ENCODE data around the gene HPF1. TPM values are rescaled to one million over a fixed set of nuclear protein-coding genes. Genes with fewer than 3 reads are reported as not detected.

HPF1 gene
- total and polyA plus RNA-seq, 2 of the 8 experiments (the other 6 are each of a cell fraction or from before 2014, with no cell fraction given): 14.1 to 32.5 TPM

DNA sequence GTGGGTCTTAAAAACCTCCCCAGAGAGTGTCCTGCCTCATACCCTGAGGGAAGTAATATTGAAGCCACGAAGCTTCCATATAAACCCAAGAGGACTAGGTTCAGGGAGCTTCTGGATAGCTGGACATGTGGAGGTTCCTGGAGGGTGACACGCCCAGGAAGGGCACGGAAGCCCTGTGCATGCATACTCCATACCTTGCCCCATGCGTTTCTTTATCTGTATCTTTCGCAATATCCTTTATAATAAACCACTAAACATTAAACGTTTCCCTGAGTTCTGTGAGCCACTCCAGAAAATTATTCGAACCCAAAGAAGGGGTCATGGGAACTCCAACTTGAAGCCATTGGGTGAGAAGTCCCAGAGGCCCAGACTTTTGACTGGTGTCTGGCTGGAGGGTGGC lies 45.7 kb upstream of the HPF1 start (continued):
- TF ChIP-seq, protein P1, sequence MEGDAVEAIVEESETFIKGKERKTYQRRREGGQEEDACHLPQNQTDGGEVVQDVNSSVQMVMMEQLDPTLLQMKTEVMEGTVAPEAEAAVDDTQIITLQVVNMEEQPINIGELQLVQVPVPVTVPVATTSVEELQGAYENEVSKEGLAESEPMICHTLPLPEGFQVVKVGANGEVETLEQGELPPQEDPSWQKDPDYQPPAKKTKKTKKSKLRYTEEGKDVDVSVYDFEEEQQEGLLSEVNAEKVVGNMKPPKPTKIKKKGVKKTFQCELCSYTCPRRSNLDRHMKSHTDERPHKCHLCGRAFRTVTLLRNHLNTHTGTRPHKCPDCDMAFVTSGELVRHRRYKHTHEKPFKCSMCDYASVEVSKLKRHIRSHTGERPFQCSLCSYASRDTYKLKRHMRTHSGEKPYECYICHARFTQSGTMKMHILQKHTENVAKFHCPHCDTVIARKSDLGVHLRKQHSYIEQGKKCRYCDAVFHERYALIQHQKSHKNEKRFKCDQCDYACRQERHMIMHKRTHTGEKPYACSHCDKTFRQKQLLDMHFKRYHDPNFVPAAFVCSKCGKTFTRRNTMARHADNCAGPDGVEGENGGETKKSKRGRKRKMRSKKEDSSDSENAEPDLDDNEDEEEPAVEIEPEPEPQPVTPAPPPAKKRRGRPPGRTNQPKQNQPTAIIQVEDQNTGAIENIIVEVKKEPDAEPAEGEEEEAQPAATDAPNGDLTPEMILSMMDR (IDR thresholded peaks at IDR 0.05; ENCODE audit: control extremely low read depth in 1 of 3, insufficient read depth in 1 of 3, low read depth in 1 of 3, low read length in 3 of 3): no peak
- TF ChIP-seq SAP30 (IDR thresholded peaks at IDR 0.05; ENCODE audit: insufficient read depth, insufficient replicate concordance, low read length): no peak
- TF ChIP-seq PHF8 (conservative IDR thresholded peaks at IDR 0.05; ENCODE audit: low read depth, low read length): no peak
- no peak for TF ChIP-seq BCL11A (IDR thresholded peaks at IDR 0.05; ENCODE audit: low read depth in 2 of 2, low read length in 2 of 2)
- no peak for TF ChIP-seq EP300 (IDR thresholded peaks at IDR 0.05; ENCODE audit: borderline replicate concordance in 1 of 2, low read depth in 2 of 2, low read length in 2 of 2)
- no peak for TF ChIP-seq SP4 (IDR thresholded peaks at IDR 0.05; ENCODE audit: low read length)
